Astrocyte (in vitro differentiated cells and primary cell): Measurements from ENCODE around the gene ITGA1.

Experiments
- CTCF ChIP-seq: IDR thresholded peaks from 2 replicates; pipeline ENCODE4 v1.5.1; 2011; ENCODE audit warnings: low read depth, mild to moderate bottlenecking, inconsistent platforms, low read length, moderate library complexity; ENCODE audit not compliant: insufficient read depth
- EZH2 ChIP-seq: IDR thresholded peaks from 2 replicates; pipeline ENCODE4 v1.6.1; 2012; ENCODE audit warnings: mild to moderate bottlenecking, low read length, inconsistent platforms; ENCODE audit not compliant: insufficient read depth

- TF ChIP-seq CTCF (no peak), EZH2 (no peak)
Measured at GRCh38 chr5:52896534-52897237, 109.0 kb downstream of the ITGA1 start.
